SK-N-SH (cell line): ENCODE data around the gene COX10.

ENCODE experiments used
- CTCF ChIP-seq: fragments of 200-600 bp; sonication (generic); IDR thresholded peaks from 2 replicates; pipeline ENCODE4 v1.6.1; 2017; ENCODE audit warnings: antibody characterized with exemption, mild to moderate bottlenecking, moderate library complexity
- GATA2 ChIP-seq: sonication (generic); formaldehyde crosslinking; IDR thresholded peaks from 2 replicates; pipeline ENCODE4 v1.5.0; 2020; ENCODE audit warnings: mild to moderate bottlenecking, missing genetic modification reagents
- MXI1 ChIP-seq: IDR thresholded peaks from 2 replicates; pipeline ENCODE4 v1.6.1; 2012; ENCODE audit warnings: mild to moderate bottlenecking, low read depth, low read length, improper control_type of control experiment
- POLR2AphosphoS5 ChIP-seq: IDR thresholded peaks from 2 replicates; pipeline ENCODE4 v1.6.1; 2012; ENCODE audit warnings: low read depth, low read length
- RAD21 ChIP-seq: IDR thresholded peaks from 2 replicates; pipeline ENCODE4 v1.6.1; 2012; ENCODE audit warnings: mild to moderate bottlenecking, low read length
- RFX5 ChIP-seq: IDR thresholded peaks from 2 replicates; pipeline ENCODE4 v1.6.1; 2012; ENCODE audit warnings: mild to moderate bottlenecking, improper control_type of control experiment, low read length
- USF2 ChIP-seq: fragments of 150-350 bp; IDR thresholded peaks from 2 replicates; pipeline ENCODE4 v1.6.1; 2017; ENCODE audit warnings: antibody characterized with exemption, low read length, low read depth, borderline replicate concordance
- YY1 ChIP-seq: IDR thresholded peaks from 2 replicates; pipeline ENCODE4 v1.4.0; 2012; ENCODE audit warnings: low read depth, mild to moderate bottlenecking

DNA sequence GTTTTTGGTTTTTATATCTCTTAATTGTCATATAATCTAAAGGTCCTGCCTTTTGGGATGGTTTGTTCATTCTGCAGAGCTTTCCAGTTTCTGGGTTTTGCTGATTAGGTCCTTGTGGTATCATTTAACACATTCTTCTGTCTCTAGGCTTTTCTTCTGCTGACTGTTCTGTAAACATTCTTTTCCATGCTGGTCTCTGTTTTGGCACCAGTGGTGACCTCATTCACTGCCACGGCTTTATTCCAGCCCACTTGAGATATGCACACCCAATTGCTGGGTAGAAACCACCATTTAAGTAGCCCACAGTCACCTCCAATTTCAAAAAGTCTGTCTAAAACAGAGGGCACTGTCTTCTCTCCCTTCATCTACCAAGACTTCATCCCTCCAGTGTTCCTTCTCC lies 31.1 kb upstream of the COX10 start:
- no peak for TF ChIP-seq MXI1
- TF ChIP-seq RAD21 = no peak
- no peak for TF ChIP-seq CTCF
- no peak for TF ChIP-seq POLR2AphosphoS5
- TF ChIP-seq RFX5 = no peak
- no peak for TF ChIP-seq GATA2 (CRISPR knock-in tag)
- no peak for TF ChIP-seq YY1
- no peak for TF ChIP-seq USF2
